NCI-H748 (cell line): Measurements from ENCODE around the gene HNRNPDL.
"Not testable (repeated sequence)": the region's sequence is repeated elsewhere in the genome, so short reads cannot be mapped to it uniquely, and the experiment has no call there.

ENCODE experiments used
- DNase-seq: peaks from one replicate; lab custom pipeline; 2025; ENCODE audit not compliant: unreplicated experiment; lab: John Stamatoyannopoulos, UW

Gene HNRNPDL

DNA sequence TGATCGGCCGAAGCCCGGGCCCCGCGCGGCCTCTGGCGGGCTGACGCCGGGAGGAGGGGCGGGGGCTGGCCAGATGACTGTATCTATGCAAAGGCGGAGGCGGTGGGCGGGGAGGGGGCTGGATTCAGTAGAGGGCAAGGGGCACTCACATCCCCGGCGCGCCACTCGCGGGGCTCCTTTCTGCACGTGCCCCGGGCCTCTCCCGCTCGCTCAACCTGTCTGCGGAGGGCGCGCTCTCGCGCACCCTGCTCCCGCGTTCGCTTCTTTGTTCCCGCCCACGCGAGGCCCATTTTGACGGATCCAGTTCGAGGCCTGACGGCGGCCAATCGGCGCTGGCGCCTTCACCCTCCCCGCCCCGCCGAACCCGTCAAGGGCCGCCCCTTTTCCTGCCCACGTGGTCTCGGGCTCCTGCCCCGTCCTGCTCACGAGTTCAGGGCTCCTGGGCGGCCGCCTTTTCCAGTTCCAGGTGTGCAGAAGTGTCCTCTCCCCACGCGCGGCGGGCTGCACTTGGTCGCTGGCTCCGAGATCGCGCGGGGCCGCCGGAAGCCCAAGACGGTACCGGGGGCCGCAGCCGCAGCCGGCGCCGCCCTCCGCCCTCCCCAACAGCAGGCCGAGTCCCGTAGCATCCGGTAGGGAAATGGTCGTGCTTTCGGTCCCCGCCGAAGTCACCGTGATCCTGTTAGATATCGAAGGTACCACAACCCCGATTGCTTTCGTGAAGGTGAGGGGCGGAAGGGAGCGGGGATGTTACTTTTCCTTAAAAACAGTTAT is at the start of gene HNRNPDL, which contains the start of gene ENOPH1:
Gene HNRNPDL (minus strand): TSS at position 270 of the 771 bp plus-strand sequence. CDS start 772 bp downstream, outside the sequence.
Gene ENOPH1 (plus strand): TSS at position 398 of the 771 bp plus-strand sequence. CDS start 240 bp downstream, at position 638.
- DNase-seq, result peak; percentile 97

DNA sequence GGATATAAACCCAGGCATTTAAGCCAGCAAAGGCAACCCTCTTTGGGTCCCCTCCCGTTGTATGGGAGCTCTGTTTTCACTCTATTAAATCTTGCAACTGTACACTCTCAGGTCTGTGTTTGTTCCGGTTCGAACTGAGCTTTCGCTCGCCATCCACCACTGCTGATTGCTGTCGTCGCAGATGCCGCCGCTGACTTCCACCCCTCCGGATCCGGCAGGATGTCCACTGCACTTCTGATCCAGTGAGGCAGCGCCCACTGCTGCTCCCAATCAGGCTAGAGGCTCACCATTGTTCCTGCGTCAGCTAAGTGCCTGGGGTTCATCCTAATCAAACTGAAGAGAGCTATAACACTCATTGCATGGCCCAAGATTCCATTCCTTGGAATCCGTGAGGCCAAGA is 49.3 kb upstream of the HNRNPDL start:
- no peak for DNase-seq

DNA sequence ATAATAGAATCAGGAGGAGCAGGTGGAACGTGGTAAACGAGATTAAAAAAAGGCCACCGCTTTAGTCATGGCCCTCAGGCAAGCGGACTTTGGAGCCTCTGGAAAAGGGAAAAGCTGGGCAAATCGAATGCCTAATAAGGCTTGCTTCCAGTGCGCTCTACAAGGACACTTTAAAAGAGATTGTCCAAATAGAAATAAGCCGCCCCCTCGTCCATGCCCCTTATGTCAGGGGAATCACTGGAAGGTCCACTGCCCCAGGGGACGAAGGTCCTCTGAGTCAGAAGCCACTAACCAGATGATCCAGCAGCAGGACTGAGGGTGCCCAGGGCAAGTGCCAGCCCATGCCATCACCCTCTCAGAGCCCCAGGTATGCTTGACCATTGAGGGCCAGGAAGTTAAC is 47.2 kb upstream of the HNRNPDL start:
- DNase-seq, result not testable (repeated sequence)

DNA sequence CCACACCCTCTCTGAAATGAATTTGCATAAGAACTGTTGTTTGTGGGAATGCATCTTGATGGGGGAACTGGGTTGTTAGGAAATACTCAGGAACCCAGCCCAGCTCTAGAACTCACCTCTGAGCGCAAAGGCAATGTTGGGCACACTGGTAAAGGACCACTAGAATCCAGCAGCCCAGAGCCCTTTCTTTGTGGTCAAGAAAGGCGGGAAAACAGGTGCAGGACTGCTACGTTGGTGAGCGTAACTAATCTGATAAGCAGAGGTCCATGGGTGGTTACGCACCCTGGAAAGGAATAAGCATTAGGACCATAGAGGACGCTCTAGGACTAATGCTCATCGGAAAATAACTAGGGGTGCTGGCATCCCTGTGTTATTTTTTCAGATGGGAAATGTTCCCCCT is 45.7 kb upstream of the HNRNPDL start:
- DNase-seq, result not testable (repeated sequence)

DNA sequence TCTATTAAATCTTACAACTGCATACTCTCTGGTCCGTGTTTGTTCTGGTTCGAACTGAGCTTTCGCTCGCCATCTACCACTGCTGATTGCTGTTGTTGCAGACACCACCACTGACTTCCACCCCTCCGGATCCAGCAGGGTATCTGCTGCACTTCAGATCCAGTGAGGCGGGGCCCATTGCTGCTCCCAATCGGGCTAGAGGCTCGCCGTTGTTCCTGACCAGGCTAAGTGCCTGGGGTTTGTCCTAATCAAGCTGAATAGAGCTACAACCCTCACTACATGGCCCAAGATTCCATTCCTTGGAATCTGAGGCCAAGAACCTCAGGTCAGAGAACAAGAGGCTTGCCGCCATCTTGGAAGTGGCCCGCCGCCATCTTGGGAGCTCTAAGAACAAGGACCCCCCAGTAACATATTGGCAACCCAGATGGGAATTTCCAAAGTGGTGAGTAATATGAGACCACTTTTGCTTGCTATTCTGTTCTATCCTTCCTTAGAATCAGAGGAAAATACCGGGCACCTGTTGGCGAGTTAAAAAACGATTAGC is 43.4 kb upstream of the HNRNPDL start:
- no peak for DNase-seq

DNA sequence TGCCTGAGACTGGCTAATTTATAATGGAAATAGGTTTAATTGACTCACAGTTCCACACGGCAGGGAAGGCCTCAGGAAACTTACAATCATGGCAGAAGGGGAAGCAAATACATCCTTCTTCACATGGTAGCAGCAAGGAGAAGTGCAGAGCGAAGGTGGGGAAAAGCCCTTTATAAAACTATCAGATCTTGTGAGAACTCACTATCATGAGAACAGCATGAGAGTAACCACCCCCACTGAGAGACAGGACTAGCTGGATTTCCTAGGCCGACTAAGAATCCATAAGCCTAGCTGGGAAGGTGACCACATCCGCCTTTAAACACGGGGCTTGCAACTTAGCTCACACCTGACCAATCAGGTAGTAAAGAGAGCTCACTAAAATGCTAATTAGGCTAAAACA is 42.8 kb upstream of the HNRNPDL start:
- DNase-seq, result not testable (repeated sequence)

DNA sequence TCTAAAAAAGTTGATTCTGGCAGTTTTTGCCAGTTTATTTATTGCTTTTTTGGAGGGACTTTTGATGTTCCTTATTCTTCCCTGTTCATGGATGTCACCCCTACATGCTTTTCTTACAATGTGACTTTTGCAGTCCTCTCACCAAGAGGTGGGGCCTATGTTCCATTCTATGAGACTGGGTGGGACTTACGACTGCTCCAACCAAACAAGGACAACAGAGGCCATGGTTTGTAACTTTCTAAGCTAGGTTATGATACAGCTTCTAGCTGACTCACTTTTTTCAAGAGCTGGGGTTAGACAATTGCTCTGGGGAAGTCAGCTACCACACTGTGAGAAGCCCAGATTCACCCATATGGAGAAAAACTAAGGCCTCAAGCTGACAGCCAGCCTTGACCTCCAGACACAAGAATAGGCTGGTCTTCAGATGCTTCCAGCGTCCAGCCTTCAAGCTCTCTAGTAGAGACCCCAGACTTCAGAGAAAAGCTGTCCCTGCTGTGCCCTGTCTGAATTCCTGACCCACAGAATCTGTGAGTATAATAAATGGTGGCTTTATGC is 39.6 kb upstream of the HNRNPDL start:
- DNase-seq, result peak; percentile 19

DNA sequence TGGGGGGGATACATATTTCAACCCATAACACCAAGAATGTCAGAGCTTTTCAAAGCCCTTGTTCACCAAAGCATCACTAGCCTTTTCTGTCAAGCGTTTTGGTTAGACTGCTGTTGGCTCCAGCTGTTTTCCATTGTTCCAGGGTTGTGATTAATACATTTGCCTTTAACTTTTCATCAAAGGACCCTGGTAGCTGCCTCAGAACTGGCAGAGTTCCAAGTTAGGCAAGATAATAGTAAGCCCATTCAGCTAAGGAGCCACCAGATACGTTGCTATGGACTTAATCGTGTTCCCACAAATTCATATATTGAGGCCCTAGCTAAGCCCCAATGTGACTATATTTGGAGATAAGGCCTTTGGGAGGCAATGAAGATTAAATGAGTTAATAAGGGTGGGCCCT is 37.2 kb upstream of the HNRNPDL start:
- DNase-seq, result peak; percentile 32

DNA sequence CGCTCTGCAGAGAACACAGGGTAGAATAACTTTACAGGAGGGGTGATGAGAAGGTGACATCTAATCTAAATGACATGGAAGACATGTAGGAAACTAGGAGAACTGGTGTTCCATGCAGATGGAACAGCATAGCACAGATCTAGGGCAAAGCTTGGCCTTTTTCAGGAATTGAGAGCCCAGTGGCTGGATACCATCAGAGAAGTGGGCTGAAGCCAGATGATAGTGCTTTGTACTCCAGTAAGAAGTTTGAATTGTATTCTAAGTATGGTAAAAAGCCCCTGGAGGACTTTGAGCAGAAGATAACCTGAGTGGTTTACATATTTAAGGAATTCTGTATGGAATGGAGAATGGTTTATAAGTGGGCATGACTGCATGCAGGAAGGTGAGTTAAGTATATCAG is 33.0 kb upstream of the HNRNPDL start:
- no peak for DNase-seq

DNA sequence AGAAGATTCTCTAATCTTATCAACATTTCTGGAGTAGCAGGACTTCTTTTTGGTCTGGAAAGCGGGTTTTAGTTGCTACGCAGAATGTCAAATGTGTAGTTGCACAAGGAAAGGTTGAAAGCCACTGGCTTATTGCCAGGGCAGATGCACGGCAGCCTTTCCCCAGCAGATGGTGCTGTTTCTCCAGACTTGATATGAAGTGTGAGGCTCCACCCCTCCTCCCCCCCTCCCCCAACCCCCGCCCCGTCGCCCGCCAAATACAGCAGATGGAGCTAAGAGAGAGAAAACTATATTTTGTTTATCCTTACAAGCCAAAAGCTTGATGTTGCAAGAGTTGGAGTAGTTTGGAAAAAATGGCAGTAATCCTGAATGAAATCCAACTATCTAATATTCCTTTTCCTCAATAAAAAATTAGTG is 32.2 kb upstream of the HNRNPDL start:
- DNase-seq, result peak; percentile 69

DNA sequence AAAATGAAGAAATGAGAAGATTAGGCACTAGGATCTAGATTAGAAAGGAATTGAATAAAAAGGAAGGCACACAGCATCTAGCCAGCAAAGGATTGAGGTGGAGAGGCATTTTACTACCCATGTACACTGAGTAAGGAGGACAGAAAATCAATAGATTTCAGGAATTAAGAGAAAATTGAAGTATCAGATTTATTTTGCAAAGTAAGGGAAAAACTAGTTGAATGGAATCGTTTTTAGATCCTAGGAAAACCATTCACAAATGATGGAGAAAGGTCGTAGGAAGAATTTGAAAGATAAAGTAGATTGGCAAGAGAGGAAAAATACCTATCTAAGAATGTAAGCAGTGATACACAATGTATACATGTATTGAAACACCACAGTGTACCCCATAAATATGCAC is 31.4 kb upstream of the HNRNPDL start:
- DNase-seq, result no peak

DNA sequence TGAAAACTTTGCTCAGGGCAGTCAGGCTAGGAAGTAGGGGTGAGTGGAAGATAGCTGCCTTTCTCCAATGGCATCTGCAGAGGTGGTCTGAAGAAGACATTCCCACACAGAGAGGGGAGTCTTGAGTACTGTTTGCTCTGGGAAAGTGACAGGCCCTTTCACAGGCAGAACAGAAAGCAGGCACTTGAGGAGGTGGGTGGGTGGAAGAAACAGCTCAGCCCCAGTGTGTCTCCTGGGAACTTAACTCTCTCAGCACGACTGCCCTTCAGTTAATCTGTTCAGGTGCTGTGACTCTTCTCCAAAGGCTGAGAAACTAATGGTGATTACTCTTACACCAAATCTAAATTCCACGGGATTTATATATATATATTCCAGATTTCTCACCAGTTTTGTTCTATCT is 28.5 kb upstream of the HNRNPDL start:
- DNase-seq, result no peak

DNA sequence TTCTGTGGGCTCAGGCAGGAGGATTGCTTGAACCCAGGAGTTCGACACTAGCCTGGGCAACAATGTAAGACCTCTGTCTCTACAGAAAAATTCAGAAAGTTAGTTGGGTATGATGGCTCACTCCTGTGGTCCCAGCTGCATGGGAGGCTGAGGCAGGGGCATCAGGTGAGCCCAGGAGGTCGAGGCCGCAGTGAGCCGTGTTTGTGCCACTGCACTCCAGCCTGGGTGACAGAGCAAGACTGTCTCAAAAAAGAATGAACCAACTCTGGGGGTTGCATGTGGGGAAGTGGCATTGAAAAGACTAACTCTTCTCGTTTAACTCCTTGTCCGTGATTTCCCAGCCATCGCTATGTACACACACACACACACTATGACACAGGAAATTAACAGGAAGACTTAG is 27.0 kb upstream of the HNRNPDL start:
- DNase-seq, result no peak

DNA sequence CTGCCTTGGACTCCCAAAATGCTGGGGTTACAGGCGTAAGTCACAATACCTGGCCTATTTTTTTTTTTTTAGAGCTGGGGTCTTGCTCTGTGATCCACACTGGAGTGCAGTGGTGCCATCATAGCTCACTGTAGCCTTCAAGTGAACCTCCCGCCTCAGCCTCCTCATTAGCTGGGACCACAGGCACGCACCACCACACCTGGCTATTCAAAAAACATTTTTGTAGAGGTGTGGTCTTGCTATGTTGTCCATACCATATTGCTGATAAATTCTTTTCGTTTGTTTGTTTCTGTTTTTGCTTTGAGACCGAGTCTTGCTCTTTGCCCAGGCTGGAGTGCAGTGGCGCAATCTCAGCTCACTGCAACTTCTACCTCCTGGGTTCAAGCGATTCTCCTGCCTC is 21.8 kb upstream of the HNRNPDL start:
- no peak for DNase-seq

DNA sequence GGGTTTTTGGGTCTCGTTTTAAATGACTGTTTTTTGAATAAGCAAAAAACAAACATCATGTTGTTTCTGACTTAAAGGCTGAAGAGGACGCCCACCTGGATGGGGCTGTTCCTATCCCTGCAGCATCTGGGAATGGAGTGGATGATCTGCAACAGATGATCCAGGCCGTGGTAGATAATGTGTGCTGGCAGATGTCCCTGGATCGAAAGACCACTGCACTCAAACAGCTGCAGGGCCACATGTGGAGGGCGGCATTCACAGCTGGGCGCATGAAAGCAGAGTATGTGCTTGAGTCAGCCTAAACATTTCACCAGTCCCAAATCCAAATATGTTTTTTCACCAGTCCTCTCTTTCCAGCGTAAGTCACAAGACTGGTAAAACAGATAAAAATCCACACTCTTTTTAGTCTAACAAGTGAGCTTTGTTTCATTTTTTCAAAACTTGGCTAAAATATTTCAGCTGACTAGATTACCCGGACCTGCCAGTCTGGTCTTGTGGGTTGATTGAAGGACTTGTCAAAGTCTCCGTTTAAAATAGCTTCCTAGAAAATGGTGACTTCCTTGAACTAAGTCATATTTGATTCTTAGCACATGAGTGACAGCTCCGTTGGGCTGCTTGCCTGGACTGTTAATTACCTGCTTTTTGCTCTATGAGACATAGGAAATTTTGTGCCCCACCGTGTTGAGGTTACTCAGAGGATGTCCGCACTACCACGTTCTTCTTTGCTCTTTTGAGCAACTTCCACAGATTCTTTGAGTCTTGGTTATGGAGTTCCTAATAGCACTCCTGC is 20.9 kb upstream of the HNRNPDL start:
- DNase-seq, result no peak

DNA sequence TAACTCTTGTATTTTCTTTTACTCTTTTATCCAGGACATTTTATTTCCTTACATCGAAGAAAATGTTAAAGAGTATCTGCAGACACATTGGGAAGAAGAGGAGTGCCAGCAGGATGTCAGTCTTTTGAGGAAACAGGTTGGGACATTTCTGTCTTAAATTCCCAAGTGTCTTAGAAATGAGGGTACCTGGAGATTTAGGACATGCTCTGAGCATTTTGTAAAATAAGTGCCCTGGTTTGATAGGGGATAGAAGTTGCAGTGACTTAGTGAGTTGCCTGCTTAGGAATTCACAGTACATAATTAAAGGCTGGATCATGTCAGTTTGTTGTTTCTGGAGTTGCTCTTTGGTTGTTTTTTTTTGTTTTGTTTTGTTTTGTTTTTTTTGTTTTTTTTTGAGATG is 17.6 kb upstream of the HNRNPDL start:
- DNase-seq, result no peak

DNA sequence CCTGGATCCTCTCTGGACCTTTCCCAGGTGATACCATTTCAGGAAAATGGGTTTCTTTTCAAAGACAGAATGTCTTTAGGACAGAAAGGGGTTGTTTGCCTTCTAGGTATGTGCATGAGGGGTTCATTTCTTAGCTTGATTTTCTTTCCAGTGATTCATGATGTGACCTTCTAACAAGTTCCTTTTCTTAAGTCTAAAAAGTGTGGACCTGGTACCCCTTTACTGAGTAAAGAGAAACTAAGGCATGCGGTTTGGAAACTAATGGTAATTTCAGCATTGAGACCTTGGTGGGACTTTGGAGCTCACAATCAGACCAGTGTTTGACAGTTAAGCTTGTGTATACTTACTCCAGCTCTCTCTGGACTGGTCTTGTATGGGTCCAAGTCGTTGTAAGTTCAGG is 8.8 kb upstream of the HNRNPDL start:
- no peak for DNase-seq

DNA sequence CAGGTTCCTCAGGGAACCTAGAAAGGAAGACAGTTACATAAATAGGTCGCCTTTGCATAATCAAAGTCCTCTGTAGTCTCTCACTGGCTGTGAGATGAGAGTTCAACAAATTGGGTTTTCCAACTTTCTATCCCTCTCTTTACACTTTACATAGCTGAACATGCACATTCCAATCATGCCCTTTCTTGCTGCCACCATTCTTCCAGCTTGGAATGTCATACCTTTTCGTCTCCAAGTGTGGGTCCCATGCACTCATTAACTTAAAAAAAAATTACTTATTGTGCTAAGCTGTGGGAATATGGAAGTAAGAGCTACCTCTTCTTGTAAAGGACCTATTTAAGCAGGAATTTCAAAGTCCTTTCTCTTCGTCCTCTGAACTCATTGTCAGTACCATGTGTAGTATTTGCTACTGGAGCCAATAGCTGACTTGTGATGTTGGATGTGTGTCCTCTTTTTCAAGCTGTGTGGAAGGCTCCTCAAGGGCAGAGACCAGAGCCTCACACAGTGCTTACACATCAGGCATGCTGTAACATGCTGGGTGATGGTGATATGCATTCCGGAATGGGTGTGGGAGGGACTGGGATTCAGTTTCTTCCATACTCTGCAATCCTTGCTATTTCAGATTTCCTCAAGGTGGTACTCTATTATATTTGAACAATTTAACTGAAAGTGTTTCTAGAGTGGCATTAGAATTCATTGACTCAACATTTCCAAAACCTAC is 7.2 kb upstream of the HNRNPDL start:
- no peak for DNase-seq

DNA sequence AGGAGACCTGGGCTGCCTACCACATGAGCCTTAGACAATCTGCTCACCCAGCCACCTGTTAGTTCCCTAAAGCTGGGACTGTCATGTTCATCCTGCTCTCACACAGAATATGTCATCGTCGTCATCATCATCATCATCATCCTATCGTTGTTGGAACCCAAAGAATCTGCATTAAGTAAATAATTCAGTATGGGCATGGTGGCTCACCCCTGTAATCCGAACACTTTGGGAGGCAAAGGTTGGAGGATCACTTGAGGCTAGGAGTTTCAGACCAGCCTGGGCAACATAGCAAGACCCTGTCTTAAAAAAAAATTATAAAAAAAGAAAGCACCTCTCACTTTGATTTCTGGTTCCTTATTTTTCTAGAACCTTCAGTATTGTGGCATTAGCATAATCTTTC is 6.5 kb upstream of the HNRNPDL start:
- no peak for DNase-seq

DNA sequence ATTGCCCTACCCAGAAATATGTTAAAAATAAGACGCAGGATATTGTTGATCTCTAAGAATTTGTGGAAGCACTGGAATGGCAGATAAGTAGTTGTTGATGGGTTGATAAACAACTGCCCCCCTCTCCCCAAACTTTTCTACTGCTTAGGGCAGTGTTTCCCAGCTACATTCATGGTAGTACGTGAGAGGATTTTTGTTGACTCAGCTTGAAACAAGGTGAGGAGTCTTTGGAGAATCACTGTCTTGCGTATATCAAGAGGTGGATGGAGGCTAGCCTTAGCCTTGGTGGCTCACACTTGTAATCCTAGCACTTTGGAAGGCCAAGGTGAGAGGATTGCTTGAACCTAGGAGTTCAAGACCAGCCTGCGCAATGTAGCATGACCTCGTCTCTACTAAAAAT is 5.9 kb upstream of the HNRNPDL start:
- no peak for DNase-seq

DNA sequence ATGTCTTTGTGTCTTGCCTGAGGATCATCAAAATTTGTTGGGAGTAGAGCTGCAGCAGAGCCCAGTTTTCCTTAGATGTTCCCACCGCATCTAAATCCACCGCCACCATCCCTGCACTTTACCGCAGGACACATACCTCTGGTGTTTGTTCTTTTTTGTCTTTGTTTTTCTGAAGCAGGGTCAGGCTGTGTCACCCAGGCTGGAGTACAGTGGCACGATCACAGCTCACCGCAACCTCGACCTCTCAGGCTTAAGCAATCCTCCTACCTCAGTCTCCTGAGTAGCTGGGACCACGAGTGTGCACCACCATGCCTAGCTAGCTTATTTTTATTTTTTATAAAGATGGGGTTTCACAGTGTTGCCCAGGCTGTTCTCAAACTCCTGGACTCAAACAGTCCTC is 4.7 kb upstream of the HNRNPDL start:
- DNase-seq, result no peak
